GM12864 (cell line): ENCODE measurements around the gene IGSF21.

Experiments
- DNase-seq: peaks from one replicate; pipeline ENCODE4 v3.0.0-alpha.2; 2011; ENCODE audit warnings: low read depth
- H3K4me3 ChIP-seq: 2 replicates; pipeline ENCODE4 v1.5.1; 2011; ENCODE audit warnings: mild to moderate bottlenecking, low read depth, low read length, control low read depth
- CTCF ChIP-seq: IDR thresholded peaks from 2 replicates; pipeline ENCODE4 v1.5.1; 2011; ENCODE audit warnings: low read depth, mild to moderate bottlenecking, moderate library complexity, low read length, control low read depth, inconsistent platforms; ENCODE audit errors: missing control alignments

The IGSF21 gene

GRCh38 chr1:18340158-18340764 is 232.7 kb downstream of the IGSF21 start:
- DNase-seq, result peak; percentile 10
- no peak overlapping the region for H3K4me3 ChIP-seq
- TF ChIP-seq CTCF, result no peak

- no peak for TF ChIP-seq CTCF
- no peak for DNase-seq
- no peak overlapping the region for H3K4me3 ChIP-seq
Measured at GRCh38 chr1:18340787-18341186, 233.2 kb downstream of the IGSF21 start.

- no peak for TF ChIP-seq CTCF
- DNase-seq, result peak; percentile 8
- no peak overlapping the region for H3K4me3 ChIP-seq
Measured at GRCh38 chr1:18341291-18342069, 233.9 kb downstream of the IGSF21 start.

- no peak for TF ChIP-seq CTCF
- DNase-seq, result no peak
- no peak overlapping the region for H3K4me3 ChIP-seq
Measured at GRCh38 chr1:18342744-18343143, 235.1 kb downstream of the IGSF21 start.

GRCh38 chr1:18343581-18343980 is 236.0 kb downstream of the IGSF21 start:
- DNase-seq, result no peak
- TF ChIP-seq CTCF, result no peak
- H3K4me3 ChIP-seq, result no peak overlapping the region

GRCh38 chr1:18344755-18345154 is 237.2 kb downstream of the IGSF21 start:
- no peak overlapping the region for H3K4me3 ChIP-seq
- DNase-seq, result no peak
- TF ChIP-seq CTCF, result no peak

- no peak for TF ChIP-seq CTCF
- no peak for DNase-seq
- no peak overlapping the region for H3K4me3 ChIP-seq
Measured at GRCh38 chr1:18347559-18347958, 240.0 kb downstream of the IGSF21 start.
